GM10248 (cell line): ENCODE data around the gene FAP.
A peak's percentile ranks its signal among the peaks of the same experiment; 100 is the strongest.

Source experiments
- CTCF ChIA-PET: fragments of 300-600 bp; sonication (Branson Sonifier 250); formaldehyde crosslinking; extraction: SDS; loops from one replicate; lab custom pipeline; 2021; ENCODE audit warnings: antibody characterized with exemption; lab: Yijun Ruan, JAX
- POLR2A ChIA-PET: fragments of 350-650 bp; sonication (Branson Sonifier 250); formaldehyde crosslinking; extraction: SDS; loops from one replicate; lab custom pipeline; 2020; ENCODE audit warnings: antibody characterized with exemption; lab: Yijun Ruan, JAX
- DNase-seq: peaks from one replicate; pipeline ENCODE4 v3.0.0; 2012; ENCODE audit errors: extremely low spot score
- CTCF ChIP-seq: IDR thresholded peaks from 2 replicates; pipeline ENCODE4 v1.5.1; 2012; ENCODE audit warnings: mild to moderate bottlenecking, low read depth; ENCODE audit errors: extremely low read depth, missing control alignments, control extremely low read depth

Gene FAP

GRCh38 chr2:162159446-162159845 is 83.8 kb downstream of the FAP start:
- no peak for TF ChIP-seq CTCF
- CTCF ChIA-PET = interaction anchor here (0.9 to 1.1 kb wide), 2 partner anchors 10 to 11 kb away, joined by 3 to 4 read pairs; no protein-coding TSS in a partner anchor
- no peak for DNase-seq
- POLR2A ChIA-PET = no interaction called here

GRCh38 chr2:162156149-162156548 is 87.1 kb downstream of the FAP start:
- no peak for DNase-seq
- TF ChIP-seq CTCF = no peak
- CTCF ChIA-PET = interaction anchor here (1.2 to 6.8 kb wide), 7 partner anchors 10 to 178 kb away, joined by 3 to 42 read pairs (median 7); no protein-coding TSS in a partner anchor
- POLR2A ChIA-PET = no interaction called here

GRCh38 chr2:162155093-162155492 is 88.2 kb downstream of the FAP start:
- TF ChIP-seq CTCF = no peak
- CTCF ChIA-PET = interaction anchor here (1.2 to 6.8 kb wide), 8 partner anchors 9 to 180 kb away, joined by 3 to 42 read pairs (median 8); no protein-coding TSS in a partner anchor
- DNase-seq = no peak
- POLR2A ChIA-PET = no interaction called here

GRCh38 chr2:162153608-162154224 is 89.5 kb downstream of the FAP start:
- ChIA-PET CTCF (interaction anchor here (0.6 to 6.8 kb wide), 29 partner anchors 9 to 244 kb away, joined by 3 to 42 read pairs (median 4); no protein-coding TSS in a partner anchor), POLR2A (no interaction called here)
- TF ChIP-seq CTCF = peak; percentile 84
- DNase-seq = peak; percentile 36

- CTCF ChIA-PET = interaction anchor here (0.7 to 6.8 kb wide), 5 partner anchors 12 to 146 kb away, joined by 3 to 42 read pairs (median 6); no protein-coding TSS in a partner anchor
Observed at GRCh38 chr2:162152147-162152546, 91.1 kb downstream of the FAP start, which contains the start of gene GCG. Gene GCG (minus strand): TSS chr2:162152247. CDS start chr2:162149178, 3,069 bp downstream.

GRCh38 chr2:162149940-162150339 is 93.3 kb downstream of the FAP start:
- DNase-seq = no peak
- ChIA-PET POLR2A (no interaction called here), CTCF (interaction anchor here (1.2 to 2.0 kb wide), 2 partner anchors 9 to 148 kb away, joined by 4 to 7 read pairs; no protein-coding TSS in a partner anchor)
- no peak for TF ChIP-seq CTCF

More at GRCh38 chr2:162152147-162152546, 91.1 kb downstream of the FAP start, which contains the start of gene GCG:
- no peak for DNase-seq
- POLR2A ChIA-PET = no interaction called here
- no peak for TF ChIP-seq CTCF
